GM23338 (cell line): ENCODE data around the gene GDF10. TPM values are rescaled to one million over a fixed set of nuclear protein-coding genes. Genes with fewer than 3 reads are reported as not detected.
A peak's percentile ranks its signal among the peaks of the same experiment; 100 is the strongest.

Experiments used
- ATAC-seq: fragments of 200-7000 bp; cut with Tn5 transposase; 3 replicates; pipeline ENCODE4 v1.9.1; 2020
- DNase-seq: peaks from one replicate; pipeline ENCODE4 v3.0.0-alpha.2; 2015; ENCODE audit warnings: low spot score
- H2AFZ ChIP-seq: fragments of 200-600 bp; sonication (generic); 2 replicates; pipeline ENCODE4 v1.8.0; 2016; ENCODE audit warnings: antibody characterized with exemption, mild to moderate bottlenecking, moderate library complexity
- H3F3A ChIP-seq: fragments of 200-600 bp; sonication (generic); replicated peaks from 2 replicates; pipeline ENCODE4 v1.8.0; 2017; ENCODE audit warnings: antibody characterized with exemption, mixed run types, low read depth
- H3K27ac ChIP-seq: fragments of 200-600 bp; sonication (generic); 2 replicates; pipeline ENCODE4 v1.6.1; 2016; ENCODE audit warnings: low read depth
- H3K27me3 ChIP-seq: fragments of 200-600 bp; sonication (generic); 2 replicates; pipeline ENCODE4 v1.8.0; 2016; ENCODE audit warnings: mild to moderate bottlenecking, mixed run types, moderate library complexity; ENCODE audit not compliant: insufficient read depth
- H3K36me3 ChIP-seq: fragments of 200-600 bp; sonication (generic); 2 replicates; pipeline ENCODE4 v1.8.0; 2016; ENCODE audit warnings: mild to moderate bottlenecking; ENCODE audit not compliant: insufficient read depth
- H3K4me1 ChIP-seq: fragments of 200-600 bp; sonication (generic); 2 replicates; pipeline ENCODE4 v1.8.0; 2016; ENCODE audit warnings: mild to moderate bottlenecking, moderate library complexity; ENCODE audit not compliant: insufficient read depth
- H3K4me2 ChIP-seq: fragments of 200-600 bp; sonication (generic); 2 replicates; pipeline ENCODE4 v1.7.1; 2017; ENCODE audit warnings: mixed run types
- H3K4me3 ChIP-seq: fragments of 200-600 bp; sonication (generic); 2 replicates; pipeline ENCODE4 v1.6.1; 2016; ENCODE audit warnings: mixed run types
- H3K79me2 ChIP-seq: fragments of 200-600 bp; sonication (generic); replicated peaks from 2 replicates; pipeline ENCODE4 v1.8.0; 2017; ENCODE audit warnings: mild to moderate bottlenecking; ENCODE audit not compliant: insufficient read depth
- H3K9me2 ChIP-seq: fragments of 200-600 bp; sonication (generic); 2 replicates; pipeline ENCODE4 v1.8.0; 2017; ENCODE audit not compliant: insufficient read depth
- H4K20me1 ChIP-seq: fragments of 200-600 bp; sonication (generic); replicated peaks from 2 replicates; pipeline ENCODE4 v1.8.0; 2017; ENCODE audit warnings: mild to moderate bottlenecking; ENCODE audit not compliant: insufficient read depth
- H3K27ac Mint-ChIP-seq: 2 replicates; pipeline ENCODE4 v1.8.0; 2020; ENCODE audit warnings: inconsistent platforms, mild to moderate bottlenecking, moderate library complexity, mixed read lengths
- H3K27me3 Mint-ChIP-seq: 3 replicates; pipeline ENCODE4 v1.8.0; 2022; ENCODE audit warnings: low read depth, mild to moderate bottlenecking, moderate library complexity, mixed read lengths, inconsistent platforms; ENCODE audit not compliant: insufficient read depth, poor library complexity
- H3K36me3 Mint-ChIP-seq: 3 replicates; pipeline ENCODE4 v1.8.0; 2021; ENCODE audit warnings: low read depth, mild to moderate bottlenecking, inconsistent platforms, moderate library complexity, mixed read lengths
- H3K4me1 Mint-ChIP-seq: 3 replicates; pipeline ENCODE4 v1.8.0; 2020; ENCODE audit warnings: mild to moderate bottlenecking, inconsistent platforms, mixed read lengths
- H3K4me3 Mint-ChIP-seq: 3 replicates; pipeline ENCODE4 v1.8.0; 2021; ENCODE audit warnings: moderate library complexity, mild to moderate bottlenecking, inconsistent platforms, mixed read lengths
- H3K9me3 Mint-ChIP-seq: 3 replicates; pipeline ENCODE4 v1.8.0; 2020; ENCODE audit warnings: moderate library complexity, mild to moderate bottlenecking, inconsistent platforms, mixed read lengths
- CREB1 ChIP-seq: fragments of 250-450 bp; sonication (Bioruptor Pico); IDR thresholded peaks from 2 replicates; pipeline ENCODE4 v1.5.0; 2020; ENCODE audit warnings: low read depth, mild to moderate bottlenecking, moderate library complexity
- EZH2 ChIP-seq: fragments of 200-600 bp; sonication (generic); IDR thresholded peaks from one replicate; pipeline ENCODE4 v1.8.0; 2017; ENCODE audit warnings: antibody characterized with exemption, mild to moderate bottlenecking, low read depth; ENCODE audit not compliant: unreplicated experiment
- EZH2phosphoT487 ChIP-seq: fragments of 200-600 bp; sonication (generic); IDR thresholded peaks from one replicate; pipeline ENCODE4 v1.8.1; 2018; ENCODE audit warnings: antibody characterized with exemption; ENCODE audit not compliant: unreplicated experiment
- JUNB ChIP-seq: IDR thresholded peaks from one replicate; pipeline ENCODE4 v1.6.1; 2016; ENCODE audit warnings: antibody characterized with exemption; ENCODE audit not compliant: unreplicated experiment
- NANOG ChIP-seq: IDR thresholded peaks from 2 replicates; pipeline ENCODE4 v1.6.1; 2016; ENCODE audit warnings: antibody characterized with exemption, borderline replicate concordance
- POLR2AphosphoS5 ChIP-seq: IDR thresholded peaks from 2 replicates; pipeline ENCODE4 v1.6.1; 2016; ENCODE audit warnings: antibody characterized with exemption, low read depth
- STAT1 ChIP-seq: IDR thresholded peaks from one replicate; pipeline ENCODE4 v1.6.1; 2016; ENCODE audit warnings: antibody characterized with exemption; ENCODE audit not compliant: unreplicated experiment
- ZNF114 ChIP-seq: fragments of 250-450 bp; sonication (Bioruptor Pico); IDR thresholded peaks from 2 replicates; pipeline ENCODE4 v1.5.0; 2020; ENCODE audit warnings: mild to moderate bottlenecking, moderate library complexity
- ZNF331 ChIP-seq: fragments of 250-450 bp; sonication (Bioruptor Pico); IDR thresholded peaks from 2 replicates; pipeline ENCODE4 v1.5.0; 2020; ENCODE audit warnings: low read depth, mild to moderate bottlenecking, moderate library complexity
- polyA plus RNA-seq: library from polyadenylated mRNA; unstranded; fragments of >200 nt; fragmentation: Nextera tagmentation; extraction: Ambion mirVana; gene quantifications from 2 replicates; pipeline ENCODE4 v1.2.1, GENCODE V29; 2016
- total RNA-seq: library from RNA; depleted of rRNA; stranded (reverse); fragments of >200 nt; shearing (Covaris generic); gene quantifications from 2 replicates; pipeline ENCODE4 v1.2.3, GENCODE V29; 2014
- TF ChIP-seq, protein P1 (sequence below): IDR thresholded peaks from one replicate; pipeline ENCODE4 v1.6.1; 2018; ENCODE audit warnings: antibody characterized with exemption; ENCODE audit not compliant: unreplicated experiment
- TF ChIP-seq, protein P2 (sequence below): IDR thresholded peaks from 2 replicates; pipeline ENCODE4 v1.6.1; 2016; ENCODE audit warnings: antibody characterized with exemption
- TF ChIP-seq, protein P3 (sequence below): fragments of 250-450 bp; sonication (Bioruptor Pico); IDR thresholded peaks from 2 replicates; pipeline ENCODE4 v1.5.0; 2020; ENCODE audit warnings: mild to moderate bottlenecking, moderate library complexity
- TF ChIP-seq, protein P4 (sequence below), 2 experiments: fragments of 200-600 bp in 1 of 2; sonication (generic) in 1 of 2; conservative IDR thresholded peaks; 2 replicates each; pipeline versions ENCODE4 v1.5.1 to v1.6.1; 2016 to 2017; ENCODE audit warnings: antibody characterized with exemption in 2 of 2, low read depth in 2 of 2, mild to moderate bottlenecking in 2 of 2, moderate library complexity in 1 of 2

GDF10 gene
- total and polyA plus RNA-seq, 2 experiments from 2014 or later = 0.21 TPM; not detected in 1

DNA sequence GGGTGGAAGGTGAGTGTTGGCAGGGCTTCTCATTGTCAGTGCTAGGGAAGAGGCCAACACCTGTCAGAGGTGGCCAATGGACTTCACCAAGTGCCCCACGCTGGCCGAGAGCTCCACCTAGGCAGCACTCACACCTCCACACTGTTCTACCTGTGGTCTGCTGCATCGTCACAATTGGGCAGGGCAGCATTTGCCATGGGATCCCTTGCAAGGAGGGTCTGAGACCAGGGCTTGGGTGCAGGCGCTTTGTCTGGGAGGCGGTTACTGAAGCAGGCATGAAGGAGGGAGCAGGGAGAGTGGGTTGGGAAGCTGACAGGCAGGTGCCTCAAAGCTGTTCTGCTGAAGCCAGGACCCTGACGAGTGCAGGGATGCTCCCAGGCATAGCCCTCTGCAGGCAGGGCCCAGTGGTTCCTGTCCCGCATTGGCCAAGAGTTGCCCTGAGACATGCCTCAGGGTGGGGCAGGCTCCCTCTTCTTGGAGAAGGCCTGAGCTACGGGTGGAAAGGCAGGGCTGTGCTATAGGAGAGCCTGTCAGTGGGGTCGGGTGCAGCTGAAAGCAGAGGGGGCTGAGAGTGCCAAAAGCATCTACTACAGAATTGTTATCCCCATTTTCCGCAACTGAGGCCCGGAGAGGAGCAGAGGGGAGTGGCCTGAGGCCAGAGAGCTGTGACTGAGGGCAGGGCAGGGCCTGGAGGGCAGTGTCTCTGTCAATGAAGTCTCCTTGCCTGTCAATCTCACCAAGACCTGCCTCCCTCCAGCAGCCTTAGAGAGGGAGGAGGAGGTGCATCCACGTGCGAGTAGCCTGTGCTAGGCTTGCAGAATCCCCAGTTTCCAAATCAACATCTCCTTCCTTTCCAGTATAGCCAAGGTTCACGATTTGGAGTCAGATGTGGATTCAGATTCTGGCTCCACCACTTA is 52.2 kb downstream of the GDF10 start:
- H3K4me1 ChIP-seq = no peaks in the 10 kb centered on the region
- H3K27ac Mint-ChIP-seq = no peak overlapping the region
- H3K4me3 ChIP-seq = no peak overlapping the region
- no peak overlapping the region for H3K27ac ChIP-seq
- no peaks in the 10 kb centered on the region for H3K79me2 ChIP-seq
- H3K36me3 Mint-ChIP-seq = no peaks in the 10 kb centered on the region
- H3K9me3 Mint-ChIP-seq = no peaks in the 10 kb centered on the region
- no peak overlapping the region for H2AFZ ChIP-seq
- no peaks in the 10 kb centered on the region for H3K36me3 ChIP-seq
- H3K9me2 ChIP-seq = no peaks in the 10 kb centered on the region; the same call in 1 of the 2 replicates
- no peak overlapping the region for H3K4me3 Mint-ChIP-seq
- no peaks in the 10 kb centered on the region for H3K27me3 ChIP-seq
- ATAC-seq (peak; percentile 79), DNase-seq (no peak)
- no peaks in the 10 kb centered on the region for H4K20me1 ChIP-seq
- H3K4me2 ChIP-seq = no peak overlapping the region
- no peaks in the 10 kb centered on the region for H3F3A ChIP-seq
- peaks cover 6% of the 10 kb centered on the region for H3K27me3 Mint-ChIP-seq
- TF ChIP-seq, protein P1, sequence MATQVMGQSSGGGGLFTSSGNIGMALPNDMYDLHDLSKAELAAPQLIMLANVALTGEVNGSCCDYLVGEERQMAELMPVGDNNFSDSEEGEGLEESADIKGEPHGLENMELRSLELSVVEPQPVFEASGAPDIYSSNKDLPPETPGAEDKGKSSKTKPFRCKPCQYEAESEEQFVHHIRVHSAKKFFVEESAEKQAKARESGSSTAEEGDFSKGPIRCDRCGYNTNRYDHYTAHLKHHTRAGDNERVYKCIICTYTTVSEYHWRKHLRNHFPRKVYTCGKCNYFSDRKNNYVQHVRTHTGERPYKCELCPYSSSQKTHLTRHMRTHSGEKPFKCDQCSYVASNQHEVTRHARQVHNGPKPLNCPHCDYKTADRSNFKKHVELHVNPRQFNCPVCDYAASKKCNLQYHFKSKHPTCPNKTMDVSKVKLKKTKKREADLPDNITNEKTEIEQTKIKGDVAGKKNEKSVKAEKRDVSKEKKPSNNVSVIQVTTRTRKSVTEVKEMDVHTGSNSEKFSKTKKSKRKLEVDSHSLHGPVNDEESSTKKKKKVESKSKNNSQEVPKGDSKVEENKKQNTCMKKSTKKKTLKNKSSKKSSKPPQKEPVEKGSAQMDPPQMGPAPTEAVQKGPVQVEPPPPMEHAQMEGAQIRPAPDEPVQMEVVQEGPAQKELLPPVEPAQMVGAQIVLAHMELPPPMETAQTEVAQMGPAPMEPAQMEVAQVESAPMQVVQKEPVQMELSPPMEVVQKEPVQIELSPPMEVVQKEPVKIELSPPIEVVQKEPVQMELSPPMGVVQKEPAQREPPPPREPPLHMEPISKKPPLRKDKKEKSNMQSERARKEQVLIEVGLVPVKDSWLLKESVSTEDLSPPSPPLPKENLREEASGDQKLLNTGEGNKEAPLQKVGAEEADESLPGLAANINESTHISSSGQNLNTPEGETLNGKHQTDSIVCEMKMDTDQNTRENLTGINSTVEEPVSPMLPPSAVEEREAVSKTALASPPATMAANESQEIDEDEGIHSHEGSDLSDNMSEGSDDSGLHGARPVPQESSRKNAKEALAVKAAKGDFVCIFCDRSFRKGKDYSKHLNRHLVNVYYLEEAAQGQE = no peak
- TF ChIP-seq STAT1 (no peak), ZNF331 (CRISPR knock-in tag) (no peak), NANOG (no peak), ZNF114 (CRISPR knock-in tag) (no peak), CREB1 (CRISPR knock-in tag) (no peak), EZH2phosphoT487 (no peak), EZH2 (no peak), POLR2AphosphoS5 (no peak), JUNB (no peak)
- TF ChIP-seq, protein P2, sequence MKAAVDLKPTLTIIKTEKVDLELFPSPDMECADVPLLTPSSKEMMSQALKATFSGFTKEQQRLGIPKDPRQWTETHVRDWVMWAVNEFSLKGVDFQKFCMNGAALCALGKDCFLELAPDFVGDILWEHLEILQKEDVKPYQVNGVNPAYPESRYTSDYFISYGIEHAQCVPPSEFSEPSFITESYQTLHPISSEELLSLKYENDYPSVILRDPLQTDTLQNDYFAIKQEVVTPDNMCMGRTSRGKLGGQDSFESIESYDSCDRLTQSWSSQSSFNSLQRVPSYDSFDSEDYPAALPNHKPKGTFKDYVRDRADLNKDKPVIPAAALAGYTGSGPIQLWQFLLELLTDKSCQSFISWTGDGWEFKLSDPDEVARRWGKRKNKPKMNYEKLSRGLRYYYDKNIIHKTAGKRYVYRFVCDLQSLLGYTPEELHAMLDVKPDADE = no peak
- TF ChIP-seq, protein P3, sequence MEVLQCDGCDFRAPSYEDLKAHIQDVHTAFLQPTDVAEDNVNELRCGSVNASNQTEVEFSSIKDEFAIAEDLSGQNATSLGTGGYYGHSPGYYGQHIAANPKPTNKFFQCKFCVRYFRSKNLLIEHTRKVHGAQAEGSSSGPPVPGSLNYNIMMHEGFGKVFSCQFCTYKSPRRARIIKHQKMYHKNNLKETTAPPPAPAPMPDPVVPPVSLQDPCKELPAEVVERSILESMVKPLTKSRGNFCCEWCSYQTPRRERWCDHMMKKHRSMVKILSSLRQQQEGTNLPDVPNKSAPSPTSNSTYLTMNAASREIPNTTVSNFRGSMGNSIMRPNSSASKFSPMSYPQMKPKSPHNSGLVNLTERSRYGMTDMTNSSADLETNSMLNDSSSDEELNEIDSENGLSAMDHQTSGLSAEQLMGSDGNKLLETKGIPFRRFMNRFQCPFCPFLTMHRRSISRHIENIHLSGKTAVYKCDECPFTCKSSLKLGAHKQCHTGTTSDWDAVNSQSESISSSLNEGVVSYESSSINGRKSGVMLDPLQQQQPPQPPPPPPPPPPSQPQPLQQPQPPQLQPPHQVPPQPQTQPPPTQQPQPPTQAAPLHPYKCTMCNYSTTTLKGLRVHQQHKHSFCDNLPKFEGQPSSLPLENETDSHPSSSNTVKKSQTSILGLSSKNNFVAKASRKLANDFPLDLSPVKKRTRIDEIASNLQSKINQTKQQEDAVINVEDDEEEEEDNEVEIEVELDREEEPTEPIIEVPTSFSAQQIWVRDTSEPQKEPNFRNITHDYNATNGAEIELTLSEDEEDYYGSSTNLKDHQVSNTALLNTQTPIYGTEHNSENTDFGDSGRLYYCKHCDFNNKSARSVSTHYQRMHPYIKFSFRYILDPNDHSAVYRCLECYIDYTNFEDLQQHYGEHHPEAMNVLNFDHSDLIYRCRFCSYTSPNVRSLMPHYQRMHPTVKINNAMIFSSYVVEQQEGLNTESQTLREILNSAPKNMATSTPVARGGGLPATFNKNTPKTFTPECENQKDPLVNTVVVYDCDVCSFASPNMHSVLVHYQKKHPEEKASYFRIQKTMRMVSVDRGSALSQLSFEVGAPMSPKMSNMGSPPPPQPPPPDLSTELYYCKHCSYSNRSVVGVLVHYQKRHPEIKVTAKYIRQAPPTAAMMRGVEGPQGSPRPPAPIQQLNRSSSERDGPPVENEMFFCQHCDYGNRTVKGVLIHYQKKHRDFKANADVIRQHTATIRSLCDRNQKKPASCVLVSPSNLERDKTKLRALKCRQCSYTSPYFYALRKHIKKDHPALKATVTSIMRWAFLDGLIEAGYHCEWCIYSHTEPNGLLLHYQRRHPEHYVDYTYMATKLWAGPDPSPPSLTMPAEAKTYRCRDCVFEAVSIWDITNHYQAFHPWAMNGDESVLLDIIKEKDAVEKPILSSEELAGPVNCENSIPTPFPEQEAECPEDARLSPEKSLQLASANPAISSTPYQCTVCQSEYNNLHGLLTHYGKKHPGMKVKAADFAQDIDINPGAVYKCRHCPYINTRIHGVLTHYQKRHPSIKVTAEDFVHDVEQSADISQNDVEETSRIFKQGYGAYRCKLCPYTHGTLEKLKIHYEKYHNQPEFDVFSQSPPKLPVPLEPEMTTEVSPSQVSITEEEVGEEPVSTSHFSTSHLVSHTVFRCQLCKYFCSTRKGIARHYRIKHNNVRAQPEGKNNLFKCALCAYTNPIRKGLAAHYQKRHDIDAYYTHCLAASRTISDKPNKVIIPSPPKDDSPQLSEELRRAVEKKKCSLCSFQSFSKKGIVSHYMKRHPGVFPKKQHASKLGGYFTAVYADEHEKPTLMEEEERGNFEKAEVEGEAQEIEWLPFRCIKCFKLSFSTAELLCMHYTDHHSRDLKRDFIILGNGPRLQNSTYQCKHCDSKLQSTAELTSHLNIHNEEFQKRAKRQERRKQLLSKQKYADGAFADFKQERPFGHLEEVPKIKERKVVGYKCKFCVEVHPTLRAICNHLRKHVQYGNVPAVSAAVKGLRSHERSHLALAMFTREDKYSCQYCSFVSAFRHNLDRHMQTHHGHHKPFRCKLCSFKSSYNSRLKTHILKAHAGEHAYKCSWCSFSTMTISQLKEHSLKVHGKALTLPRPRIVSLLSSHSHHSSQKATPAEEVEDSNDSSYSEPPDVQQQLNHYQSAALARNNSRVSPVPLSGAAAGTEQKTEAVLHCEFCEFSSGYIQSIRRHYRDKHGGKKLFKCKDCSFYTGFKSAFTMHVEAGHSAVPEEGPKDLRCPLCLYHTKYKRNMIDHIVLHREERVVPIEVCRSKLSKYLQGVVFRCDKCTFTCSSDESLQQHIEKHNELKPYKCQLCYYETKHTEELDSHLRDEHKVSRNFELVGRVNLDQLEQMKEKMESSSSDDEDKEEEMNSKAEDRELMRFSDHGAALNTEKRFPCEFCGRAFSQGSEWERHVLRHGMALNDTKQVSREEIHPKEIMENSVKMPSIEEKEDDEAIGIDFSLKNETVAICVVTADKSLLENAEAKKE (CRISPR knock-in tag) = no peak
- TF ChIP-seq, protein P4, sequence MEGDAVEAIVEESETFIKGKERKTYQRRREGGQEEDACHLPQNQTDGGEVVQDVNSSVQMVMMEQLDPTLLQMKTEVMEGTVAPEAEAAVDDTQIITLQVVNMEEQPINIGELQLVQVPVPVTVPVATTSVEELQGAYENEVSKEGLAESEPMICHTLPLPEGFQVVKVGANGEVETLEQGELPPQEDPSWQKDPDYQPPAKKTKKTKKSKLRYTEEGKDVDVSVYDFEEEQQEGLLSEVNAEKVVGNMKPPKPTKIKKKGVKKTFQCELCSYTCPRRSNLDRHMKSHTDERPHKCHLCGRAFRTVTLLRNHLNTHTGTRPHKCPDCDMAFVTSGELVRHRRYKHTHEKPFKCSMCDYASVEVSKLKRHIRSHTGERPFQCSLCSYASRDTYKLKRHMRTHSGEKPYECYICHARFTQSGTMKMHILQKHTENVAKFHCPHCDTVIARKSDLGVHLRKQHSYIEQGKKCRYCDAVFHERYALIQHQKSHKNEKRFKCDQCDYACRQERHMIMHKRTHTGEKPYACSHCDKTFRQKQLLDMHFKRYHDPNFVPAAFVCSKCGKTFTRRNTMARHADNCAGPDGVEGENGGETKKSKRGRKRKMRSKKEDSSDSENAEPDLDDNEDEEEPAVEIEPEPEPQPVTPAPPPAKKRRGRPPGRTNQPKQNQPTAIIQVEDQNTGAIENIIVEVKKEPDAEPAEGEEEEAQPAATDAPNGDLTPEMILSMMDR (conservative IDR thresholded peaks at IDR 0.05; ENCODE audit: low read depth in 2 of 2) = no peak
- no peaks in the 10 kb centered on the region for H3K4me1 Mint-ChIP-seq
